Myocyte (in vitro differentiated cells): ENCODE data around the gene ZBTB42. TPM values are rescaled to one million over a fixed set of nuclear protein-coding genes. Genes with fewer than 3 reads are reported as not detected.

Experiments used
- DNase-seq: peaks from one replicate; pipeline ENCODE4 v3.0.0-alpha.2; 2012; ENCODE audit warnings: low read depth
- polyA plus RNA-seq: library from polyadenylated mRNA; unstranded; fragments of >200 nt; gene quantifications from one replicate; pipeline ENCODE4 v1.2.1, GENCODE V29; 2012; ENCODE audit warnings: missing spikeins
- total RNA-seq: library from RNA; depleted of rRNA; stranded (reverse); fragments of >200 nt; gene quantifications from 2 replicates; pipeline ENCODE4 v1.2.3, GENCODE V29; 2014

Gene ZBTB42
- total RNA-seq, result 7.6 TPM in 2 replicates
- polyA plus RNA-seq, result 2.5 TPM

DNA sequence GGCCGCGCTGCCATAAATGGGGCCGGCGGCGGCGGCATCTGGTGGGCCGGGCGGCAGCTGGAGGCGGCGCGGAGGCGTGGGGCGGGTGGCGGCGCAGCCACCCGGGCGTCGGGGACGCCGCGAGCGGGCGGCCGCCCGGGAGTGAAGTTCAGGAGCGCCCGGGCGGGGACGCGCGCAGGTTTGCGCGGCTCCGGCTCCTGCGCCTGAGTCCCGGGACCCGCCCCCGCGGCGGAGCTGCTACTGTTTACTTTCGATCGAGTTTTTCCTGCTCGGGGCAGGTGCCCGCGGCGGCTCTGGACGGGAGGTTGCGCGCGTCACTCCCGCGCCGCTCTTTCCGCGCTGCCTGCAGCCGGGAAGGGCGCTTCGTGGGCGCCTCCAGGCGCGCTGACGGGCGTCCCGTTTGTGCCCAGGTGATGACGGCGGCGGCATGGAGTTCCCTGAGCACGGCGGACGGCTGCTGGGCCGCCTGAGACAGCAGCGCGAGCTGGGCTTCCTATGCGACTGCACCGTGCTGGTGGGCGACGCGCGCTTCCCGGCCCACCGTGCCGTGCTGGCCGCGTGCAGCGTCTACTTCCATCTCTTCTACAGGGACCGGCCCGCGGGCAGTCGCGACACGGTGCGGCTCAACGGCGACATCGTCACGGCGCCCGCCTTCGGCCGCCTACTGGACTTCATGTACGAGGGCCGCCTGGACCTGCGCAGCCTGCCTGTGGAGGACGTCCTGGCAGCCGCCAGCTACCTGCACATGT is at the start of gene ZBTB42:
ZBTB42 (plus strand) TSS at position 331 of the 749 bp plus-strand sequence; CDS start at position 428, 97 bp downstream.
- no peak for DNase-seq

DNA sequence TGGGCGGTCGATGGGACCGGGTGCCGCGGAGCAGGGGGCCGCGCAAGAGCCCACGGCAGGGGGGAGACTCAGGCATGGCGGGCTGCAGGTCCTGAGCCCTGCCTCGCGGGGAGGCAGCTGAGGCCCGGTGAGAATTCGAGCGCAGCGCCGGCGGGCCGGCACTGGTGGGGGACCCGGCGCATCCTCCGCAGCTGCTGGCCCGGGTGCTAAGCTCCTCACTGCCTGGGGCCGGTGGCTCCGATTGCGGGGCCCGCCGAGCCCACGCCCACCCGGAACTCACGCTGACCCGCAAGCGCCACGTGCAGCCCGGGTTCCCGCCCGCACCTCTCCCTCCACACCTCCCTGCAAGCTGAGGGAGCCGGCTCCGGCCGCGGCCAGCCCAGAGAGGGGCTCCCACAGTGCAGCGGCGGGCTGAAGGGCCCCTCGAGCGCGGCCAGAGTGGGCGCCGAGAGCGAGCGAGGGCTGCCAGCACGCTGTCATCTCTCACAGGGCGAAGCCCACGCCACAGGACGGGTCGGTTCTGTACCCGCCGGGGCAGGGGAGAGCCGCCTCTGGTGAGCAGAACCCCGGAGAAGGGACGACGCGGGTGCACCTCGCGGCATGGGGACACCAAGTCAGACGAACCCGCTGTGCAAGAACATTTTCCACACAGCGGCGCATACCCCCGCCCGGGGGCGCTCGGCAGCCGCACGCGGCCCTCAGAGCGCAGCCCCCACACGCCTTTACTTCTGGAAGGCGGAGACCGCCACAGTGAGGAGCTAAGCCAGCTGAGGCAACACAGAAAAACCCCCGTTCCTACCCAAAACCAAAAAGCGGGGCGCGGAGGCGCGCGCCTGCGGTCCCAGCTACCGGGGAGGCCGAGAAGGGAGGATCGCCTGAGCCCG is 49.1 kb upstream of the ZBTB42 start:
- DNase-seq, result no peak

DNA sequence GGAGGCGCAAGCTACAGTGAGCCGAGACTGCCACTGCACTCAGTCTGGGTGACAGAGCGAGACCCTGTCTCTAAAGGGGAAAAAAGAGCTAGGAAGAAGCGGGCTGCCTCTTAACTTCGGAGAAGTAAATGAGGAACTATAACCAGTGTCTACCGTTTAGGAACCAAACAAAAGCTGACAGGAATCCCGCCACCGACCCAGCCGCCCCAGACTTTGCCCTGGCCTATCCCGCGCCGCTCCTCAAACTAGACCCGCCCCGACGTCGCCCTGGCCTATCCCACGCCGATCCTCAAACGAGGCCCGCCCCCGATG is 48.5 kb upstream of the ZBTB42 start:
- DNase-seq, result no peak

DNA sequence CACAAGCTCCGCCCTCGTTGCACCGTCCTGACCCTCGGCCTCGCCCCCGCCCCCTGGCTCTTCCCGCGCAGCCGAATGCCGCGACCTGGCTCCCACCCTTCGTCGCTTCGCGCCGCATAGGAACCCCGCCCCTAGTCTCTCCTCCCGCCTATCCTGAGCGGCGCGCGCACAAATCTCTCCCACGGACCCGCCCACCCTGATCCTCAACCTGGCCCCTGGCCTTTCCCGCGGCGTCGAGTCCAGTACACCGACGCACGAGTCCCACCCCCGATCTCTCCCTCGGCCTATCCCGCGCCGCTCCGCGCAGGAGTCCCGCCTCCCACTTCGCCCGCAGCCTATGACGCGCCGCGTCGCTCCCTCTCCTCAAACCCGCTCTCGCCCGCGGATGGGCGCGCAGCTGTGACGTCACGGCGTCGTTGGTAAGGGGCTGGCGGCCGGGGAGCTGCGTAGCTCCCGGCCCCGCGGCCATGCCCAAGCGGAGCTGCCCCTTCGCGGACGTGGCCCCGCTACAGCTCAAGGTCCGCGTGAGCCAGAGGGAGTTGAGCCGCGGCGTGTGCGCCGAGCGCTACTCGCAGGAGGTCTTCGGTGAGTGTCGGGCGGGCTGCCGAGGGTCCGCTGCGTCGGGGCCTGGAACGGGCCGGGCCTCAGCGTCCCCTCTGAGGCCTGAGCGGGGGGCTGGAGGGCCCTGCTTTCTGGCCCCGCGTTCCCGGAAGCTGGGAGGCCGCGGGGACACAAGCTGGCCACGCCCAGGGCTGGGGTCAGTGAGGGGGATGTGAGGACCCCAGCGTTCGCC is 48.0 kb upstream of the ZBTB42 start, which contains the start of gene SIVA1:
SIVA1 (plus strand) TSS at position 413 of the 793 bp plus-strand sequence; CDS start at position 468, 55 bp downstream.
- DNase-seq, result peak; percentile 99

GRCh38 chr14:104753528-104754212 is 47.2 kb upstream of the ZBTB42 start:
- DNase-seq, result no peak

DNA sequence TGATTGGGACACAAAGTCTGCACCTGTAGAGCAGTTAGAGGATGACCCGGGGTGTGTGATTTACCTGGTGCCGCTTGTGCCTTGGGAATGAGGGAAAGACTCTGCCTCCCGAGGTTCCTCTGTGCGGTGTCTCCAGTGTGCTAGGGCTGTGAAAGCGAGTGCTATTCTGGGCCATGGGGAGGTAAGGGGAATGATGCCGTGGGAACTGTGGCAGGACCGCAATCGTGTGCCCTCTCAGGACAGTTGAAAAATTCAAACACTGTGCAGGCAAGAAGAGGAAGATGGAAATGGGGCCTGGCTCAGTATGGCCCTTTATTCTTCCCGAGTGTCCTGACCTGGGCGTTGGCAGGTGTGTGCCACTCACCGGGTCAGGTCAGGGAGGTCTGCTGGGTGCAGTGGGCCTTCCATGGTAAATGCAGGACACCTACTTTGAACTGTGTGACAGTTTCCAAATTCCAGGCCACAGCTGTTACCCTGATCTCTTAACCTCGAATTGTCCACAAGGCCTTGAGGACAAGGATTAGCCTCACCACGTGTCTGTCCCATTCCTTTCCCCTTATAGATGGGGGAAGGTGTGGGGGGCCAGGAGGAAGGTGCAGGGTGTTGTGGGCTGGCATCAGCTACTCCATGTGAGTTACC is 46.6 kb upstream of the ZBTB42 start:
- peak; percentile 50 for DNase-seq

DNA sequence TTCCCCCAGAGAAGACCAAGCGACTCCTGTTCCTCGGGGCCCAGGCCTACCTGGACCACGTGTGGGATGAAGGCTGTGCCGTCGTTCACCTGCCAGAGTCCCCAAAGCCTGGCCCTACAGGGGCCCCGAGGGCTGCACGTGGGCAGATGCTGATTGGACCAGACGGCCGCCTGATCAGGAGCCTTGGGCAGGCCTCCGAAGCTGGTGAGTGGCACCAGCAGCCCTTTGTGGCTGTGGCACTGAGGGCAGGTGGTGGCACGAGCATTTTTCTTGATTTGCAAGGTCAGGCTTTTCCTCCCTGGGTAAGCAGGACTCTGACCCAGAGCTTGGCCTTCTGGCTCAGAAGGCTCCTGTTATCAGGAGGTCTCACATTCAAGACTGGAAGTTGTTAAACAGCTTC is 45.3 kb upstream of the ZBTB42 start:
- DNase-seq, result no peak

GRCh38 chr14:104756477-104757237 is 44.2 kb upstream of the ZBTB42 start:
- DNase-seq, result no peak

- DNase-seq, result no peak
Observed at GRCh38 chr14:104757238-104757585, 43.7 kb upstream of the ZBTB42 start.

GRCh38 chr14:104757681-104758392 is 43.1 kb upstream of the ZBTB42 start:
- DNase-seq, result no peak

DNA sequence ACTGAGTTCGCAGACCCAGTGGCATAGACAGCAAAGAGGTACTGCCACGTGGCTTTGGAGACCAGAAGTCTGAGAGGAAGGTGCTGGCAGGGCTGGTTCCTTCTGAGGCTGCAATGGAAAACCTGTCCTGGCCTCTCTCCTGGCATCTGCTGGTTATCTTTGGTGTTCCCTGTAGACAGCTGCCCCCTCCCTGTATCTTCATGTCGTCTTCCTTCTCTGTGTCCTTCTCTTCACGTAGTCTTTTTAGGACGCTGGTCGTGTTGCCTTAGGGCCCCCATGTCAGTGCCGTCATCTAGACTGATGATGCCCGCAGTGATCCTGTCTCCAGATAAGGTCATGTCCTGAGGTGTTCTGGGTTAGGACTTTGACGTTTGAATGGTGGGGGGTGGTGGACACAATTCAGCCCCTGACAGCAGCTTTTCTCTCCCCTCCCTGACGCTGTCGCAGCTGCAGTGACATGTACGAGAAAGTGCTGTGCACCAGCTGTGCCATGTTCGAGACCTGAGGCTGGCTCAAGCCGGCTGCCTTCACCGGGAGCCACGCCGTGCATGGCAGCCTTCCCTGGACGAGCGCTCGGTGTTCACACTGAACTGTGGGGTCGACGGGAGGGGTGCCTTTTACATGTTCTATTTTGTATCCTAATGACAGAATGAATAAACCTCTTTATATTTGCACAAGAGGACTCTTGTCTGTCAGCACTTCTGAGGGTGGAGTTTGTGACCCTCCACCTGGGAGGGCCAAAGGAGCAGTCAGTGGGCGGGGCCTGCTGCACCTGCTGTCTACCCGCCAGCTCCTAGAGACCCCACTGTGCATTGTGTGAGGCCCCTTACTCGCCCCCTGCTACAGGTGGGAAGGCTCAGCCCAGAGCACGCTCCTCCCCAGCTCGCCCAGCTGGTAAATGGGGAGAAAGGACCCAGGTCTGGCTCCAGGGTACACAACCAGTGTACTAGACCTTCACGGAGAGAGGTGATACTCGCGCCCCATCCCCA is 41.6 kb upstream of the ZBTB42 start:
- no peak for DNase-seq

- DNase-seq, result no peak
Observed at GRCh38 chr14:104765517-104765916, 35.4 kb upstream of the ZBTB42 start.

- no peak for DNase-seq
Observed at GRCh38 chr14:104766256-104766862, 34.5 kb upstream of the ZBTB42 start.

- no peak for DNase-seq
Observed at GRCh38 chr14:104766863-104767633, 33.9 kb upstream of the ZBTB42 start.

DNA sequence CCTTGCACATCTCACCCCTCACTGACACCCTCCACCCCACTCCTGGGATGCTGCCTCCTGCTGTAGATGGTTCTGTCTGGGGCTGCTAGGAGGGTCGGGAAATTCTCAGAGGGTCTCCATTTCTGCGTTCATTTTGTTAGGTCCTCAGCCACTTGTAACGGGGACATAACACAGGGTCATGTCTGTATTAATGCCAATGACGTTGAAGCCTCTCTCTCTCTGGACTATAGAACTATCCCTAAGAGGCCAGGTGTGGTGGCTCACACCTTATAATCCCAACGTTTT is 33.3 kb upstream of the ZBTB42 start:
- no peak for DNase-seq

GRCh38 chr14:104768437-104769323 is 32.2 kb upstream of the ZBTB42 start:
- peak; percentile 82 for DNase-seq
